ENCODE measurements around the gene LPIN1. TPM values are rescaled to one million over a fixed set of nuclear protein-coding genes. Genes with fewer than 3 reads are reported as not detected.
"Not testable (repeated sequence)": the region's sequence is repeated elsewhere in the genome, so short reads cannot be mapped to it uniquely, and the experiment has no call there.

Gene LPIN1
- total RNA-seq, 4 donors from 2014 or later = 19.0 to 52.3 (median 30.5) TPM

DNA sequence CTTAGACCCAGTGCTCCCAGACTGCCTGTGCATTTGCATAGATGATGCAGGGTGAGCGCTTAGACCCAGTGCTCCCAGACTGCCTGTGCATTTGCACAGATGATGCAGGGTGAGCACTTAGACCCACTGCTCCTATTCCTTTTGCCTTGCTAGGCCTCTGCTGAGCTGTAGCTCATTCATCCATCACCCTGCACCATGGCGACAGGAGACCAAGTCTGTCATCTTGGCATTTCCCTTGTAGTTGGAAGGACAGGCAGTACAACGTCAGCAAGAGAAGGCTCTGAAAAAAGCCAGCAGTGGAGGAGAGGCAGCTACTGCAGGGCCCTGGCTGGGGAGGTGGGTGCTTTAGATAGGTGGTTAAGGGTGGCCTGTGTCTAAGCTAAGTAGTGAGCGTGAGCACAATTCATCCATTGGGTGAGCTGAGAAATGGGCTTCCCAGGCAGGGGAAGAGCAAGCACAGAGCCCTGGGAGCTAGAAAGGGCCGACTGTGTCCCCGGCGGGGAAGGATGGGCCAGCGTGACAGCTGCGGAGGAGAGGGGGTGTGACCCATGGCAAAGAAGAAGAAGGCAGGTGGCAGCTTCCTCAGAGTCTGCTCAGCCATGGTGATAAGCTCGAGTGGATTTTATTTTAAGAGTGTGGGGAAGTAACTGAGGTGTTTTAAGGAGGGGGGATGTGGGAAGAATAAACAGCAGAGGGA is 108.8 kb downstream of the LPIN1 start:
- TF ChIP-seq, protein P1, sequence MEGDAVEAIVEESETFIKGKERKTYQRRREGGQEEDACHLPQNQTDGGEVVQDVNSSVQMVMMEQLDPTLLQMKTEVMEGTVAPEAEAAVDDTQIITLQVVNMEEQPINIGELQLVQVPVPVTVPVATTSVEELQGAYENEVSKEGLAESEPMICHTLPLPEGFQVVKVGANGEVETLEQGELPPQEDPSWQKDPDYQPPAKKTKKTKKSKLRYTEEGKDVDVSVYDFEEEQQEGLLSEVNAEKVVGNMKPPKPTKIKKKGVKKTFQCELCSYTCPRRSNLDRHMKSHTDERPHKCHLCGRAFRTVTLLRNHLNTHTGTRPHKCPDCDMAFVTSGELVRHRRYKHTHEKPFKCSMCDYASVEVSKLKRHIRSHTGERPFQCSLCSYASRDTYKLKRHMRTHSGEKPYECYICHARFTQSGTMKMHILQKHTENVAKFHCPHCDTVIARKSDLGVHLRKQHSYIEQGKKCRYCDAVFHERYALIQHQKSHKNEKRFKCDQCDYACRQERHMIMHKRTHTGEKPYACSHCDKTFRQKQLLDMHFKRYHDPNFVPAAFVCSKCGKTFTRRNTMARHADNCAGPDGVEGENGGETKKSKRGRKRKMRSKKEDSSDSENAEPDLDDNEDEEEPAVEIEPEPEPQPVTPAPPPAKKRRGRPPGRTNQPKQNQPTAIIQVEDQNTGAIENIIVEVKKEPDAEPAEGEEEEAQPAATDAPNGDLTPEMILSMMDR (IDR thresholded peaks at IDR 0.05) = no peak
- no peak for TF ChIP-seq POLR2A (IDR thresholded peaks at IDR 0.05)
- Histone ChIP-seq H3K4me1 (no peaks in the 10 kb centered on the region), H3K27me3 (no peaks in the 10 kb centered on the region), H3K4me3 (no peak overlapping the region), H3K9me3 (no peaks in the 10 kb centered on the region), H3K27ac (no peak overlapping the region), H3K36me3 (no peaks in the 10 kb centered on the region)
- intact Hi-C loops (cut with DNase I; ENCODE audit: low total_unique reads) = no loop called here
- DNase-seq = no peak

DNA sequence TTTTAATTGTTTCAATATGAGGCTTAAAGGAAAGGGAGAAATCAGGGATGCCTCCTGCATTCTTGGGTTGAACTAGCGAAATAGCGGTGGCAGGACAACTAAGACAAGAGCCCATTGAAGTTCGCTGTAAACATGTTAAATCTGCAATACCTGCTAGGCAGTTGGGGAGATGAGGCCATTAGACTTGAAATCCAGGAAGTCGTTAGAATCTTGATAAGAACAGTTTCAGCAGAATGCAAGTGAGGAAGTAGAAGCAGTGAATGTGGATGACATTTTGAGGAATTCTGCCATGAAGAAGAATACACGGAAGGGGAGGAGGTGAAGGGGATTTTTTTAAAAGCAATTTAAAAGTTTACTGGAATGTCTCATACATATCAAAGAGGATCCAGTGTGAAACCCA is 109.7 kb downstream of the LPIN1 start:
- Histone ChIP-seq H3K27ac (no peak overlapping the region), H3K36me3 (no peaks in the 10 kb centered on the region), H3K27me3 (no peaks in the 10 kb centered on the region), H3K4me1 (no peaks in the 10 kb centered on the region), H3K4me3 (no peak overlapping the region), H3K9me3 (no peaks in the 10 kb centered on the region)
- no peak for DNase-seq
- TF ChIP-seq POLR2A (IDR thresholded peaks at IDR 0.05) = no peak
- TF ChIP-seq, protein P1 (IDR thresholded peaks at IDR 0.05) = no peak
- intact Hi-C loops (cut with DNase I; ENCODE audit: low total_unique reads) = no loop called here

DNA sequence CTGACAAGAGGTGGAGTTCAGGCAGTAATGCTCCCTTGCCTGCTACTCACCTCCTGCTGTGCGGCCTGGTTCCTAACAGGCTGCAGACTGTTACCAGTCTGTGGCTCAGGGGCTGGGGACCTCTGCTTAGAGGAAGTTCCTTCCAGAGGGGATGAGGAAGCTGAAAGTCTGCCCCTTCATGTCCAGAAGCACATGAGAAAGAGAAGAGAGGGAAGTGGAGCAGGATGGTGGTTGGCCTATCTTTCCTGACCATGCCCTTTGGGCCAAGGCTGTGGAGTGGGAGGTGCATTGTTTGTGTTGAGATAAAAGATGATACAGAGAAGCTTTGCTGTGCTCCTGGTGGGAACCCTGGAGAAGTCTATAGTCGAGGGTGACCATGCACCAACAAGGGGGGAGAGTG is 112.5 kb downstream of the LPIN1 start:
- Histone ChIP-seq H3K27ac (no peak overlapping the region), H3K4me1 (no peaks in the 10 kb centered on the region), H3K36me3 (no peaks in the 10 kb centered on the region), H3K27me3 (no peaks in the 10 kb centered on the region), H3K4me3 (no peak overlapping the region), H3K9me3 (no peaks in the 10 kb centered on the region)
- intact Hi-C loops (cut with DNase I; ENCODE audit: low total_unique reads) = no loop called here
- DNase-seq = no peak
- TF ChIP-seq POLR2A (IDR thresholded peaks at IDR 0.05) = no peak
- TF ChIP-seq, protein P1 (IDR thresholded peaks at IDR 0.05) = no peak

DNA sequence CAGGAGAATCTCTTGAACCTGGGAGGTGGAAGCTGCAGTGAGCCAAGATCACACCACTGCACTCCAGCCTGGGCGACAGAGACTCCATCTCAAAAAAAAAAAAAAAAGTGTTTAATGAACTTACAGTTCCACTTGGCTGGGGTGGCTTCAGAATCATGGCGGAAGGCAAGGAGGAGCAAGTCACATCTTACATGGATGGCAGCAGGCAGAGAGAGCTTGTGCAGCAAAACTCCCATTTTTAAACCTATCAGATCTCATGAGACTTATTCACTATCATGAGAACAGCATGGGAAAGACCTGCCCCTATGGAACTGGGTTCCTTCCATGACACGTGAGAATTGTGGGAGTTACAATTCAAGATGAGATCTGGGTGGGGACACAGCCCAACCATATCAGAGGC is 113.5 kb downstream of the LPIN1 start:
- not testable (repeated sequence) for H3K4me1 ChIP-seq, DNase-seq, H3K4me3 ChIP-seq, H3K9me3 ChIP-seq, H3K27ac ChIP-seq, H3K27me3 ChIP-seq, H3K36me3 ChIP-seq
- intact Hi-C loops (cut with DNase I; ENCODE audit: low total_unique reads) = loop anchor here (10.0 kb wide), 1 partner anchor 855 kb away; the partner anchor contains the start of gene TRIB2

DNA sequence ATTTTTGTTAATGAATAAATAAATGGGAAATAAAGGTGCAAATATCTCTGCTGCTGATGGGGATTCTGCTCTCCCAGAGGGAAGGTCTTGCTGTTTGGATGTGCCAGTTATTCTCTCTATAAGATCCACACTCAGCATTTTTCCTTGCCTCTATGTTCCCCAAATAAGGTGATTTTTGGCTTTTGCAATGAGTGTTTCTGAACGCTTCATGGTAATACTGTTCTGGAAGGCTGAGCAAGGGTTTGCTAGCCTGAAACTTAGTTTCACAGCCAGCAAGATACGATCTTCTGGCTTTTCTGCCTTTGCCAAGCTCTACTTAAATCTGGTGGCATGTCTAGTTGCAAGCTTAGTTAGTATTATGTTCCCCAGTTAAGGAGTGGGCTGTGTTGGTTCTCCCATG is 114.6 kb downstream of the LPIN1 start:
- Histone ChIP-seq H3K4me3 (no peak overlapping the region), H3K9me3 (no peaks in the 10 kb centered on the region), H3K27ac (no peak overlapping the region), H3K4me1 (no peaks in the 10 kb centered on the region), H3K27me3 (no peaks in the 10 kb centered on the region), H3K36me3 (no peaks in the 10 kb centered on the region)
- DNase-seq = no peak
- no peak for TF ChIP-seq POLR2A (IDR thresholded peaks at IDR 0.05)
- TF ChIP-seq, protein P1 (IDR thresholded peaks at IDR 0.05) = no peak
- intact Hi-C loops (cut with DNase I; ENCODE audit: low total_unique reads) = loop anchor here (10.0 kb wide), 1 partner anchor 854 kb away; the partner anchor contains the start of gene TRIB2
